BLaER1 treated with 17β-estradiol and CSF1 and Interleukin-3, amounts not matched to agents 10 nM and 100 nM (cell line): Measurements from ENCODE around the gene COX5A.

Experiments used
- H3K27ac ChIP-seq, 11 experiments: shearing (Covaris generic); formaldehyde crosslinking; 2 replicates each; pipeline ENCODE4 v1.8.1; 2022
- H3K27me3 ChIP-seq, 11 experiments: shearing (Covaris generic); formaldehyde crosslinking; 2 replicates each; pipeline ENCODE4 v1.8.1; 2022
- H3K36me3 ChIP-seq, 11 experiments: shearing (Covaris generic); formaldehyde crosslinking; 2 replicates each; pipeline ENCODE4 v1.8.1; 2022
- H3K4me1 ChIP-seq, 10 experiments: shearing (Covaris generic); formaldehyde crosslinking; 2 replicates each; pipeline ENCODE4 v1.8.1; 2022
- H3K4me2 ChIP-seq, 11 experiments: shearing (Covaris generic); formaldehyde crosslinking; 2 replicates each; pipeline ENCODE4 v1.8.1; 2022
- H3K4me3 ChIP-seq, 10 experiments: shearing (Covaris generic); formaldehyde crosslinking; 2 replicates each; pipeline ENCODE4 v1.8.1; 2022
- H3K9ac ChIP-seq, 11 experiments: shearing (Covaris generic); formaldehyde crosslinking; 2 replicates each; pipeline ENCODE4 v1.8.1; 2022
- H3K9me3 ChIP-seq, 11 experiments: shearing (Covaris generic); formaldehyde crosslinking; replicated peaks in 1 of 11; 2 replicates each; pipeline ENCODE4 v1.8.1; 2022
- H4K20me1 ChIP-seq, 11 experiments: shearing (Covaris generic); formaldehyde crosslinking; 2 replicates each; pipeline ENCODE4 v1.8.1; 2022
- Cebpa-rat ChIP-seq, 11 experiments: shearing (Covaris generic); IDR thresholded peaks; 2 replicates each; pipeline ENCODE4 v1.8.1; 2022

COX5A gene

DNA sequence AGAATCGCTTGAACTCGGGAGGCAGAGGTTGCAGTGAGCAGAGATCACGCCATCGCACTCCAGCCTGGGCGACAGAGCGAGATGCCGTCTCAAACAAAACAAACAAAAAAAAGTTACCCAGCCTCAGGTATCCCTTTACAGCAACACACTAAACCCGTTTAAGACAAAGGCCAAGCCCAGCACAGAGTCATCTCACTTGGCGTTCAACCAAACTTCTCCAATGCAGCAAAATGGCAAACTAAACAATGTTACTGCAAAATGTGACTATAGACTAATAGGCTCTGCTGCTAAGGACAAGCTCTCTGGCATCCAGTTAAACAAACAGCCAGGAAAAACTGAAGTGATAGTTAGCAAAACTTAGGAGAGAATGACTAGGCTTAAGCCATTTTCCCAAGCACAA is 24.8 kb downstream of the COX5A start:
- no peak overlapping the region for H3K4me2 ChIP-seq
- no peaks in the 10 kb centered on the region for H3K9me3 ChIP-seq
- no peak for TF ChIP-seq Cebpa-rat (IDR thresholded peaks at IDR 0.05)
- no peaks in the 10 kb centered on the region for H3K27me3 ChIP-seq
- no peak overlapping the region for H3K4me3 ChIP-seq
- H3K9ac ChIP-seq = no peak overlapping the region
- no peaks in the 10 kb centered on the region for H3K4me1 ChIP-seq
- H3K36me3 ChIP-seq = peaks cover 66 to 85% (median 74%) of the 10 kb centered on the region in 11 experiments
- H3K27ac ChIP-seq = no peak overlapping the region
- H4K20me1 ChIP-seq = peaks cover 0 to 10% (median under 1%) of the 10 kb centered on the region in 11 experiments; a peak in 3 of 22 replicates

DNA sequence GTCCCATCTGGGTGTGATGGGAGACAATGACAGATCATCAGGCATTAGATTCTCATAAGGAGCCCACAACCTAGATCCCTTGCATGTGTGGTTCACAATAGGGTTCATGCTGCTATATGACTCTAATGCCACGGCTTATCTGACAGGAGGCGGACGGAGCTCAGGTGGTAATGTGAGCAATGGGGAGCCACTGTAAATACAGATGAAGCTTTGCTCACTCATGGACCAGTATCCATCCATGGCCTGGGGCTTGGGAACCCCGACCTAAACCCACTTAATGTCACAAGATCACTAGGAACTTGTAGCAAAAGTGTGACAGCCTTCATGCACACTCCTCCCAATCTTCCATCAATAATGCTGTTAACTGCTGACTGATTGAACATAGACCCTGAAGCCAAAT is 29.2 kb downstream of the COX5A start:
- TF ChIP-seq Cebpa-rat (IDR thresholded peaks at IDR 0.05) = no peak
- Histone ChIP-seq H3K4me1 (peaks cover 20 to 32% (median 27%) of the 10 kb centered on the region in 10 experiments), H3K9me3 (no peaks in the 10 kb centered on the region), H3K4me3 (no peak overlapping the region), H4K20me1 (peaks cover 0 to 16% (median 0%) of the 10 kb centered on the region in 11 experiments; a peak in 4 of 22 replicates), H3K9ac (no peak overlapping the region), H3K4me2 (no peak overlapping the region), H3K27ac (no peak overlapping the region), H3K36me3 (peaks cover 35 to 56% (median 46%) of the 10 kb centered on the region in 11 experiments), H3K27me3 (no peaks in the 10 kb centered on the region)

DNA sequence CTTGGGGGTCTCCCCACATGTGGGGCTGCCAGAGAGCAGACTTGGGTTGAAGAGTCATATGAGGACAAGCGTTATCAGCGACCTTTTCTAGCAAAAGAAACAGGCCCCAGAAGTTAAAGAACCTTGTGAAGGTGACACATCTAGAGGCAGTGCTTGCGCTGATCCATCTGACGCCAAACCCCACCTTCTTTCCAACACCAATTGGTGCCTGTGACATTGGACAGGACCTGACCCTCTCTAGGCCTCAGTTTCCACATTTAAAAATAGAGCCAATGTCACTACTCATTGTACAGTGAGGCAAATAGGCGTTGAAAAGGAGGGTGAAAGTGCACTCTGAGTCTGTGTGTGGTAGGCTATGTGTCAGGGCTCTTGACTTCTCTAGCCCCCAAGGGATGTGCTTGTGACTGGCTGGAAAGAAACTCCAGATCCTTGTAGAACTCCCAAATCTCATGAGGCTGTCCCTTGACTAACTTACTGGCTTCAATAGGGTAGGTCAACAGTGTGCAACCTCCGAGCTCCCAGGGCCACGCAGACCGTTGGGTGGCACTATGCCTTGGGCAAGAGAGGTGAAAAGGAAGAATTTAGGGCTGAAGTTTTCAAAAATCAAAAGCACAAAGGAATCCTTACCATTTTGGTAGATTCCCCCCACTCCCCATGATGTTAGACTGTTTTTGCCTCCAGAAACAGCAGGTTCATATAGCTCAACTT is 30.6 kb downstream of the COX5A start:
- no peak for TF ChIP-seq Cebpa-rat (IDR thresholded peaks at IDR 0.05)
- Histone ChIP-seq H3K27me3 (no peaks in the 10 kb centered on the region), H3K4me1 (peaks cover 29 to 45% (median 36%) of the 10 kb centered on the region in 10 experiments), H4K20me1 (peaks cover 0 to 25% (median 0%) of the 10 kb centered on the region in 11 experiments; a peak in 8 of 22 replicates), H3K9ac (peak overlapping the region; percentile 89 to 95 (median 92)), H3K4me2 (peak overlapping the region; percentile 74 to 98 (median 92)), H3K27ac (peak overlapping the region; percentile 79 to 94 (median 88)), H3K36me3 (peaks cover 32 to 56% (median 44%) of the 10 kb centered on the region in 11 experiments), H3K9me3 (no peaks in the 10 kb centered on the region), H3K4me3 (peak overlapping the region; percentile 85 to 96 (median 89))

DNA sequence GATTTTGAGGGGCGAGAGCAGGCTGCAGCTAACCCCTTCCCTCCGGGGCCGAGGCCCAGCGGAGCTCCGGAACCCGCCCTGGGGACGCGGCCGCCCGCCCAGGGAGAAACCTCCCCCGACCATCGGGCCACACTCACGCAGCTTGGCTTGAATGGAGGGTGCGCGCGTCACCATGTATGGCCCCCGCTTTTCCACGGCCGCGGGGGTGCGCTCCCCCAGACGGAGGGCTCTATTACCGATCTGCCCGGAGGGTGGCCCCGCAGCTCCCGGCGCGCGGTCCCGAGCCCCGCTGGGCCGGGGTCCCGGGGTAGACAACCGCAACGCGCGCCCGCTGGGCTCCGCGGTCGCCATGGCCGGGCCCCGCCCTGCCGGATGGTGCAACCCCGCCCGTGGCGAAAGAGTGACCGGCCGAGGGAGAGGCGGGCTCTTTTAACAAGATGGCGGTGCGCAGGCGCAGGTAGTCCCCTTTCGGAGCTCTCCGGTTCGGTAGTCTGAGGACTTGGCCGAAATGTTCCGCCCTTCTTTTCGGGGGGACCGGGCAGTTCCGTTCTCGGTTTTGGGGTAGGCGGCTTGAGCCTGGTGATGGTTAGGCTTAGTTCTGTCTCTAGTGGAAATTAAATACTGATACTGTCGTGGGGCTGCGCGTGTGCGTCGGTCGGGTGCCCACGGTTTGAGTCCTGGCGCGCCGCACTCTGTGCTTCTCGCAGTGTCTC is 31.3 kb downstream of the COX5A start, which contains the start of gene FAM219B:
FAM219B (minus strand) TSS at position 402 of the 713 bp plus-strand sequence; CDS start at position 351, 51 bp downstream.
- Histone ChIP-seq H3K4me3 (peak within 1 kb of the TSS; percentile 85 to 96 (median 89)), H3K4me2 (peak within 1 kb of the TSS; percentile 74 to 98 (median 92)), H3K27me3 (no peaks in the 10 kb centered on the region), H4K20me1 (peaks cover 0 to 30% (median 0%) of the 10 kb centered on the region in 11 experiments; a peak in 8 of 22 replicates), H3K9ac (peak within 1 kb of the TSS; percentile 89 to 95 (median 92)), H3K36me3 (peaks cover 31 to 55% (median 44%) of the 10 kb centered on the region in 11 experiments), H3K4me1 (peaks cover 35 to 52% (median 41%) of the 10 kb centered on the region in 10 experiments), H3K27ac (peak within 1 kb of the TSS; percentile 79 to 94 (median 88)), H3K9me3 (no peaks in the 10 kb centered on the region)
- peak in 2 of 11 experiments; percentile 7 to 19; a peak in 2 of 22 replicates for TF ChIP-seq Cebpa-rat (IDR thresholded peaks at IDR 0.05)

DNA sequence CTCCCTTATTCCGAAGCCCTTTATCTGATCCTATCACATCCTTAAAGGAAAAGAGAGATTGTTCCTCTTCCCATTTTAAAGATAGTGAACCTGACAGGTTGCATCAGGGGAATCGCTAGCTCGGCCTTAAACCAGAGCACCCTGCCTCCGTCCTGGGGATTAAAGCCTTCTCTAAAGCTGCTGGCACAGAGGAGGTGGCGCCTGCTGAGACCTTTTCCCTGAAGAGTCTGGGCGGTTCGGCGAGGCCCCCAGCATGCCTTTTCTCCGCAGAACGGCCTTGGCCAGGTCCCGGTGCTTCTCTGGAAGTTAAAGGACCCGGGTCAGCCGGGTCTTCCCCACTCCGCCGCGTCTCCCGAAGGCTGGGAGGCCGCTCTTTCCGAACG is 31.8 kb downstream of the COX5A start:
- H3K4me3 ChIP-seq = peak overlapping the region; percentile 85 to 96 (median 89)
- H4K20me1 ChIP-seq = peaks cover 0 to 35% (median 0%) of the 10 kb centered on the region in 11 experiments; a peak in 8 of 22 replicates
- no peak for TF ChIP-seq Cebpa-rat (IDR thresholded peaks at IDR 0.05)
- peak overlapping the region; percentile 79 to 94 (median 88) for H3K27ac ChIP-seq
- H3K27me3 ChIP-seq = no peaks in the 10 kb centered on the region
- H3K36me3 ChIP-seq = peaks cover 33 to 54% (median 43%) of the 10 kb centered on the region in 11 experiments
- peaks cover 39 to 58% (median 46%) of the 10 kb centered on the region in 10 experiments for H3K4me1 ChIP-seq
- peak overlapping the region; percentile 74 to 98 (median 92) for H3K4me2 ChIP-seq
- peak overlapping the region; percentile 89 to 95 (median 92) for H3K9ac ChIP-seq
- H3K9me3 ChIP-seq = no peaks in the 10 kb centered on the region

DNA sequence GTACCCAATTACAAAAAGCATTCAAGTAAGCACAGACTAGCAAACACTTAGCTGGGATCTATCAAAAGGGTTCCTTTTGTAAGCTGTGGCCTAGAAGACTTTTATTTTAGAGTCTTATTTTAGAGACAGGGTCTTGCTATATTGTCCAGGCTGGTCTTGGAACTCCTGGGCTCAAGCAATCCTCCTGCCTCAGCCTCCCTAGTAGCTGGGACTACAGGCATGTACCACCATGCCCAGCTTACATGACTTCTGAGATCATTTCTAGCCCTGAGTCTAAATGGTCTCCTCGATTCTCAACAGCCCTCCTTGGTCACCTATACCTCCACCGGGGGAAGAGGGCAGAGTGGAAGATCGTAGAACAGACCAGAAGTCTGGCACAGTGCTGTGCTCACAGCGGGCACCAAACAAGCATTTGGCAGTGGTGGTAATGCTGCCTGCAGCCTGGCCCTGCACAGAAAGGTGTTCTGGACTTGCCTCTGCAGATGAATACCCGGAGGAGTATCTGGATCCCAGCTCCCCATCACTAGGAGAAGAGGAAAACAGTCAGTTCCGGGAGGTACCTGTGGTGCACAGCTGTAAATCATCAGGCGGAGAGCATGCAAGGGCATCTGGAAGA is 33.6 kb downstream of the COX5A start:
- peaks cover 48 to 58% (median 54%) of the 10 kb centered on the region in 11 experiments for H3K36me3 ChIP-seq
- TF ChIP-seq Cebpa-rat (IDR thresholded peaks at IDR 0.05) = no peak
- peak overlapping the region in 4 of 11 experiments; percentile 91 to 94 (median 92); a peak in 5 of 22 replicates for H3K9ac ChIP-seq
- peaks cover 39 to 63% (median 46%) of the 10 kb centered on the region in 10 experiments for H3K4me1 ChIP-seq
- H3K27ac ChIP-seq = no peak overlapping the region
- H3K4me3 ChIP-seq = peak overlapping the region in 3 of 10 experiments; percentile 89 to 92 (median 90); a peak in 3 of 20 replicates
- no peaks in the 10 kb centered on the region for H3K9me3 ChIP-seq
- H3K27me3 ChIP-seq = no peaks in the 10 kb centered on the region
- H3K4me2 ChIP-seq = peak overlapping the region in 7 of 11 experiments; percentile 87 to 98 (median 95); a peak in 11 of 22 replicates
- peaks cover 0 to 51% (median 0%) of the 10 kb centered on the region in 11 experiments; a peak in 8 of 22 replicates for H4K20me1 ChIP-seq

DNA sequence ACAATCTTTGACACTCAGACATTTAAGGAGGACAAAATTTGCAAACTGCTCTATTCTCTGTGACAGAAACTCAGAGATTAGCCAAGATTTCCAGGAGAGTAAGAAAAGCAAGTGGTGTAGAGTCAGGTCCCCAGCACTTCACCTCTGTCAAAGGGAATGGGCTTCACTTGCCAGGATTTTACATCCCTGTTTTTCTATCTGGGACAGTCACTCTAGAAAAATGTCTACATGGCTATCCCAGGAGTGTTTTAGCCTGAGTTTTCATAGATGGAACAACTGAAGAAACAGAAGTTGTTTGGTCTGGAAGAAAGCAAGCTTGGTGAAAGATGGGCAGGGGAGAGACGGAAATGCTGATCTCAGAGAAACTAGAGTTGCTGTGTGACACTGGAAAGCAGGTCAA is 34.2 kb downstream of the COX5A start:
- Histone ChIP-seq H3K4me3 (no peak overlapping the region), H3K4me1 (peaks cover 39 to 69% (median 46%) of the 10 kb centered on the region in 10 experiments), H3K9ac (peak overlapping the region in 3 of 11 experiments; percentile 3 to 27 (median 10); a peak in 3 of 22 replicates), H3K4me2 (peak overlapping the region in 3 of 11 experiments; percentile 92 to 97 (median 95); a peak in 5 of 22 replicates), H3K27ac (no peak overlapping the region), H3K27me3 (no peaks in the 10 kb centered on the region), H3K9me3 (no peaks in the 10 kb centered on the region), H3K36me3 (peaks cover 54 to 64% (median 60%) of the 10 kb centered on the region in 11 experiments), H4K20me1 (peaks cover 0 to 56% (median 0%) of the 10 kb centered on the region in 11 experiments; a peak in 8 of 22 replicates)
- TF ChIP-seq Cebpa-rat (IDR thresholded peaks at IDR 0.05) = no peak
